HEK293 (cell line): Measurements from ENCODE around the gene FABP7.

Experiments used
- CTCF ChIA-PET: fragments of 350-600 bp; formaldehyde crosslinking; extraction: SDS; loops from one replicate; lab custom pipeline; 2021; ENCODE audit warnings: antibody characterized with exemption; lab: Yijun Ruan, JAX
- POLR2A ChIA-PET: fragments of 300-600 bp; formaldehyde crosslinking; extraction: SDS; loops from one replicate; lab custom pipeline; 2020; ENCODE audit warnings: antibody characterized with exemption, inconsistent platforms; lab: Yijun Ruan, JAX
- H3K27ac ChIP-seq: fragments of 200-500 bp; sonication (Bioruptor generic); 2 replicates; pipeline ENCODE4 v1.5.1; 2014; ENCODE audit warnings: low read depth, low read length, control low read depth, inconsistent platforms; ENCODE audit errors: extremely low read depth
- H3K36me3 ChIP-seq, 2 experiments: fragments of 200-500 bp in 1 of 2; sonication (Bioruptor generic) in 1 of 2; 1 replicate in 1 of 2; 2 replicates in 1 of 2; pipeline ENCODE4 v1.5.1; 2014 to 2017; ENCODE audit warnings: inconsistent platforms in 2 of 2, low read length in 2 of 2; ENCODE audit not compliant: control insufficient read depth in 2 of 2, insufficient read depth in 1 of 2
- H3K4me1 ChIP-seq: fragments of 200-500 bp; sonication (Bioruptor generic); 2 replicates; pipeline ENCODE4 v1.5.1; 2014; ENCODE audit warnings: mild to moderate bottlenecking, low read length, inconsistent platforms; ENCODE audit not compliant: control insufficient read depth, insufficient read depth
- H3K4me3 ChIP-seq: 2 replicates; pipeline ENCODE4 v1.5.1; 2011; ENCODE audit warnings: low read depth, mild to moderate bottlenecking, control low read depth, low read length, moderate library complexity
- H3K9me3 ChIP-seq: fragments of 200-500 bp; sonication (Bioruptor generic); 2 replicates; pipeline ENCODE4 v1.5.1; 2014; ENCODE audit warnings: low read depth, low read length, inconsistent platforms; ENCODE audit not compliant: control insufficient read depth, insufficient read depth
- BCL11B ChIP-seq: fragments of 450-650 bp; formaldehyde crosslinking; IDR thresholded peaks from 2 replicates; pipeline ENCODE4 v1.5.1; 2016; ENCODE audit warnings: low read depth, missing biosample characterization, missing genetic modification characterization
- FEZF1 ChIP-seq: fragments of 450-650 bp; formaldehyde crosslinking; IDR thresholded peaks from 2 replicates; pipeline ENCODE4 v1.5.1; 2016; ENCODE audit warnings: missing biosample characterization, missing genetic modification characterization
- GLI2 ChIP-seq: fragments of 450-650 bp; formaldehyde crosslinking; IDR thresholded peaks from 2 replicates; pipeline ENCODE4; 2017; ENCODE audit warnings: missing biosample characterization, missing genetic modification characterization, low read depth, borderline replicate concordance
- OSR2 ChIP-seq: fragments of 450-650 bp; formaldehyde crosslinking; IDR thresholded peaks from 2 replicates; pipeline ENCODE4 v1.5.1; 2016; ENCODE audit warnings: missing biosample characterization, missing genetic modification characterization
- REPIN1 ChIP-seq: fragments of 450-650 bp; formaldehyde crosslinking; IDR thresholded peaks from 2 replicates; pipeline ENCODE4 v1.5.1; 2017; ENCODE audit warnings: missing biosample characterization, missing genetic modification characterization, low read depth
- WT1 ChIP-seq: fragments of 450-650 bp; formaldehyde crosslinking; IDR thresholded peaks from 2 replicates; pipeline ENCODE4 v1.5.1; 2016; ENCODE audit warnings: missing biosample characterization, missing genetic modification characterization
- YY2 ChIP-seq: fragments of 450-650 bp; formaldehyde crosslinking; IDR thresholded peaks from 2 replicates; pipeline ENCODE4 v1.5.1; 2016; ENCODE audit warnings: missing biosample characterization, missing genetic modification characterization
- ZBTB20 ChIP-seq: fragments of 450-650 bp; formaldehyde crosslinking; IDR thresholded peaks from 2 replicates; pipeline ENCODE4 v1.5.1; 2016; ENCODE audit warnings: missing biosample characterization, missing genetic modification characterization
- ZFP69B ChIP-seq: fragments of 450-650 bp; formaldehyde crosslinking; IDR thresholded peaks from 2 replicates; pipeline ENCODE4 v1.5.1; 2016; ENCODE audit warnings: missing biosample characterization, missing genetic modification characterization
- ZNF169 ChIP-seq: fragments of 450-650 bp; formaldehyde crosslinking; IDR thresholded peaks from 2 replicates; pipeline ENCODE4 v1.5.1; 2016; ENCODE audit warnings: missing biosample characterization, missing genetic modification characterization
- ZNF223 ChIP-seq: fragments of 450-650 bp; formaldehyde crosslinking; IDR thresholded peaks from 2 replicates; pipeline ENCODE4 v1.5.1; 2016; ENCODE audit warnings: missing biosample characterization, missing genetic modification characterization
- ZNF266 ChIP-seq: fragments of 450-650 bp; formaldehyde crosslinking; IDR thresholded peaks from 2 replicates; pipeline ENCODE4 v1.5.1; 2016; ENCODE audit warnings: missing biosample characterization, missing genetic modification characterization, low read depth
- ZNF549 ChIP-seq: fragments of 450-650 bp; IDR thresholded peaks from 2 replicates; pipeline ENCODE4 v1.5.1; 2018; ENCODE audit warnings: missing biosample characterization, missing genetic modification characterization, mild to moderate bottlenecking, inconsistent platforms, moderate library complexity
- ZNF558 ChIP-seq: fragments of 450-650 bp; formaldehyde crosslinking; IDR thresholded peaks from 2 replicates; pipeline ENCODE4 v1.5.1; 2016; ENCODE audit warnings: missing biosample characterization, missing genetic modification characterization
- ZNF600 ChIP-seq: fragments of 450-650 bp; formaldehyde crosslinking; IDR thresholded peaks from 2 replicates; pipeline ENCODE4 v1.5.1; 2016; ENCODE audit warnings: missing biosample characterization, missing genetic modification characterization
- ZNF623 ChIP-seq: fragments of 450-650 bp; formaldehyde crosslinking; IDR thresholded peaks from 2 replicates; pipeline ENCODE4 v1.5.1; 2016; ENCODE audit warnings: missing biosample characterization, missing genetic modification characterization
- ZNF629 ChIP-seq: fragments of 450-650 bp; formaldehyde crosslinking; IDR thresholded peaks from 2 replicates; pipeline ENCODE4 v1.5.1; 2017; ENCODE audit warnings: missing biosample characterization, missing genetic modification characterization
- ZNF701 ChIP-seq: fragments of 450-650 bp; formaldehyde crosslinking; IDR thresholded peaks from 2 replicates; pipeline ENCODE4 v1.5.1; 2016; ENCODE audit warnings: missing biosample characterization, missing genetic modification characterization
- ZNF768 ChIP-seq: fragments of 450-650 bp; formaldehyde crosslinking; IDR thresholded peaks from 2 replicates; pipeline ENCODE4 v1.5.1; 2018; ENCODE audit warnings: missing biosample characterization, mild to moderate bottlenecking, missing genetic modification characterization
- ZNF776 ChIP-seq: fragments of 450-650 bp; formaldehyde crosslinking; IDR thresholded peaks from 2 replicates; pipeline ENCODE4 v1.5.0; 2017; ENCODE audit warnings: missing biosample characterization, missing genetic modification characterization, borderline replicate concordance
- ZNF777 ChIP-seq: fragments of 450-650 bp; formaldehyde crosslinking; IDR thresholded peaks from 2 replicates; pipeline ENCODE4 v1.5.1; 2017; ENCODE audit warnings: missing biosample characterization, missing genetic modification characterization, borderline replicate concordance
- TF ChIP-seq, protein P1 (sequence below): fragments of 450-650 bp; formaldehyde crosslinking; IDR thresholded peaks from 2 replicates; pipeline ENCODE4 v1.5.1; 2016; ENCODE audit warnings: missing biosample characterization, missing genetic modification characterization
- TF ChIP-seq, protein P2 (sequence below): fragments of 450-650 bp; formaldehyde crosslinking; IDR thresholded peaks from 2 replicates; pipeline ENCODE4 v1.5.1; 2016; ENCODE audit warnings: missing biosample characterization, missing genetic modification characterization
- TF ChIP-seq, protein P3 (sequence below): fragments of 450-650 bp; formaldehyde crosslinking; IDR thresholded peaks from 2 replicates; pipeline ENCODE4 v1.5.1; 2017; ENCODE audit warnings: missing biosample characterization, missing genetic modification characterization
- TF ChIP-seq, protein P4 (sequence below): sonication (generic); formaldehyde crosslinking; IDR thresholded peaks from 2 replicates; pipeline ENCODE4 v1.8.1; 2022; ENCODE audit warnings: mild to moderate bottlenecking, moderate library complexity, missing genetic modification reagents
- TF ChIP-seq, protein P5 (sequence below): fragments of 450-650 bp; formaldehyde crosslinking; IDR thresholded peaks from 2 replicates; pipeline ENCODE4 v1.5.1; 2017; ENCODE audit warnings: missing biosample characterization, missing genetic modification characterization
- TF ChIP-seq, protein P6 (sequence below): fragments of 450-650 bp; formaldehyde crosslinking; IDR thresholded peaks from 2 replicates; pipeline ENCODE4 v1.5.1; 2016; ENCODE audit warnings: missing biosample characterization, missing genetic modification characterization

The FABP7 gene

DNA sequence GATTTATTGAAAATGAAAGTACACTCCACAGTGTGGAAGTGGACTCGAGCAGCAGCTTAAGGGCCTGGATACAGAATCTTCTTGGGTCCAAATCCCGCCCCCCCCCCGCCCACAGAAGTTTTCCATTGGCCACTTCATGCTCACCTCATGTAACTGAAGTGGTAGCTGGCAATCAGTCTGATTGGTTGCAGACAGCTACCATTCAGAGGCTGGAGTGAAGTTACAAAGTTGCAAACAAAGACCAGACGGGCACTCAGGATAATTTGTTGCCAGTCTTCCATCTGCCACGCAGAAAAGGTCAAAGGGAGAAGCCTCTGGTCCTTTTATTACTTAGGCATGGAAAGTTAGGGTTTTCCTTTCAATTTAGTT lies 25.8 kb upstream of the FABP7 start:
- POLR2A ChIA-PET: interaction anchor here (1.4 kb wide), 1 partner anchor 36 kb away, joined by 5 read pairs; the partner anchor contains the start of gene SMPDL3A
- Histone ChIP-seq H3K4me3 (no peak overlapping the region), H3K4me1 (no peaks in the 10 kb centered on the region), H3K9me3 (no peaks in the 10 kb centered on the region), H3K36me3 (no peaks in the 10 kb centered on the region), H3K27ac (no peak overlapping the region)
- TF ChIP-seq, protein P1, sequence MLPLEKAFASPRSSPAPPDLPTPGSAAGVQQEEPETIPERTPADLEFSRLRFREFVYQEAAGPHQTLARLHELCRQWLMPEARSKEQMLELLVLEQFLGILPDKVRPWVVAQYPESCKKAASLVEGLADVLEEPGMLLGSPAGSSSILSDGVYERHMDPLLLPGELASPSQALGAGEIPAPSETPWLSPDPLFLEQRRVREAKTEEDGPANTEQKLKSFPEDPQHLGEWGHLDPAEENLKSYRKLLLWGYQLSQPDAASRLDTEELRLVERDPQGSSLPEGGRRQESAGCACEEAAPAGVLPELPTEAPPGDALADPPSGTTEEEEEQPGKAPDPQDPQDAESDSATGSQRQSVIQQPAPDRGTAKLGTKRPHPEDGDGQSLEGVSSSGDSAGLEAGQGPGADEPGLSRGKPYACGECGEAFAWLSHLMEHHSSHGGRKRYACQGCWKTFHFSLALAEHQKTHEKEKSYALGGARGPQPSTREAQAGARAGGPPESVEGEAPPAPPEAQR: no peak
- TF ChIP-seq, protein P2, sequence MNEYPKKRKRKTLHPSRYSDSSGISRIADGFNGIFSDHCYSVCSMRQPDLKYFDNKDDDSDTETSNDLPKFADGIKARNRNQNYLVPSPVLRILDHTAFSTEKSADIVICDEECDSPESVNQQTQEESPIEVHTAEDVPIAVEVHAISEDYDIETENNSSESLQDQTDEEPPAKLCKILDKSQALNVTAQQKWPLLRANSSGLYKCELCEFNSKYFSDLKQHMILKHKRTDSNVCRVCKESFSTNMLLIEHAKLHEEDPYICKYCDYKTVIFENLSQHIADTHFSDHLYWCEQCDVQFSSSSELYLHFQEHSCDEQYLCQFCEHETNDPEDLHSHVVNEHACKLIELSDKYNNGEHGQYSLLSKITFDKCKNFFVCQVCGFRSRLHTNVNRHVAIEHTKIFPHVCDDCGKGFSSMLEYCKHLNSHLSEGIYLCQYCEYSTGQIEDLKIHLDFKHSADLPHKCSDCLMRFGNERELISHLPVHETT (tag by site-specific recombination): no peak
- no peak for TF ChIP-seq WT1 (tag by site-specific recombination)
- no peak for TF ChIP-seq ZNF558 (tag by site-specific recombination)
- TF ChIP-seq OSR2 (tag by site-specific recombination): no peak
- no peak for TF ChIP-seq ZNF776
- TF ChIP-seq, protein P3, sequence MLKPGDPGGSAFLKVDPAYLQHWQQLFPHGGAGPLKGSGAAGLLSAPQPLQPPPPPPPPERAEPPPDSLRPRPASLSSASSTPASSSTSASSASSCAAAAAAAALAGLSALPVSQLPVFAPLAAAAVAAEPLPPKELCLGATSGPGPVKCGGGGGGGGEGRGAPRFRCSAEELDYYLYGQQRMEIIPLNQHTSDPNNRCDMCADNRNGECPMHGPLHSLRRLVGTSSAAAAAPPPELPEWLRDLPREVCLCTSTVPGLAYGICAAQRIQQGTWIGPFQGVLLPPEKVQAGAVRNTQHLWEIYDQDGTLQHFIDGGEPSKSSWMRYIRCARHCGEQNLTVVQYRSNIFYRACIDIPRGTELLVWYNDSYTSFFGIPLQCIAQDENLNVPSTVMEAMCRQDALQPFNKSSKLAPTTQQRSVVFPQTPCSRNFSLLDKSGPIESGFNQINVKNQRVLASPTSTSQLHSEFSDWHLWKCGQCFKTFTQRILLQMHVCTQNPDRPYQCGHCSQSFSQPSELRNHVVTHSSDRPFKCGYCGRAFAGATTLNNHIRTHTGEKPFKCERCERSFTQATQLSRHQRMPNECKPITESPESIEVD (tag by site-specific recombination): no peak
- no peak for TF ChIP-seq ZNF768 (tag by site-specific recombination)
- TF ChIP-seq ZBTB20 (tag by site-specific recombination): no peak
- no peak for TF ChIP-seq ZNF169
- TF ChIP-seq, protein P4, sequence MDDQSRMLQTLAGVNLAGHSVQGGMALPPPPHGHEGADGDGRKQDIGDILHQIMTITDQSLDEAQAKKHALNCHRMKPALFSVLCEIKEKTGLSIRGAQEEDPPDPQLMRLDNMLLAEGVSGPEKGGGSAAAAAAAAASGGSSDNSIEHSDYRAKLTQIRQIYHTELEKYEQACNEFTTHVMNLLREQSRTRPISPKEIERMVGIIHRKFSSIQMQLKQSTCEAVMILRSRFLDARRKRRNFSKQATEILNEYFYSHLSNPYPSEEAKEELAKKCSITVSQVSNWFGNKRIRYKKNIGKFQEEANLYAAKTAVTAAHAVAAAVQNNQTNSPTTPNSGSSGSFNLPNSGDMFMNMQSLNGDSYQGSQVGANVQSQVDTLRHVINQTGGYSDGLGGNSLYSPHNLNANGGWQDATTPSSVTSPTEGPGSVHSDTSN (CRISPR knock-in tag): no peak
- TF ChIP-seq ZNF600 (tag by site-specific recombination): no peak
- TF ChIP-seq BCL11B (tag by site-specific recombination): no peak
- TF ChIP-seq ZNF223 (tag by site-specific recombination): no peak
- no peak for TF ChIP-seq GLI2 (tag by site-specific recombination)
- TF ChIP-seq FEZF1 (tag by site-specific recombination): no peak
- TF ChIP-seq ZNF629 (tag by site-specific recombination): no peak
- no peak for TF ChIP-seq ZNF701 (tag by site-specific recombination)
- no peak for TF ChIP-seq ZFP69B
- TF ChIP-seq ZNF549 (tag by site-specific recombination): no peak
- CTCF ChIA-PET: interaction anchor here (0.6 to 2.7 kb wide), 3 partner anchors 27 to 262 kb away, joined by 3 to 7 read pairs (median 6); no protein-coding TSS in a partner anchor

DNA sequence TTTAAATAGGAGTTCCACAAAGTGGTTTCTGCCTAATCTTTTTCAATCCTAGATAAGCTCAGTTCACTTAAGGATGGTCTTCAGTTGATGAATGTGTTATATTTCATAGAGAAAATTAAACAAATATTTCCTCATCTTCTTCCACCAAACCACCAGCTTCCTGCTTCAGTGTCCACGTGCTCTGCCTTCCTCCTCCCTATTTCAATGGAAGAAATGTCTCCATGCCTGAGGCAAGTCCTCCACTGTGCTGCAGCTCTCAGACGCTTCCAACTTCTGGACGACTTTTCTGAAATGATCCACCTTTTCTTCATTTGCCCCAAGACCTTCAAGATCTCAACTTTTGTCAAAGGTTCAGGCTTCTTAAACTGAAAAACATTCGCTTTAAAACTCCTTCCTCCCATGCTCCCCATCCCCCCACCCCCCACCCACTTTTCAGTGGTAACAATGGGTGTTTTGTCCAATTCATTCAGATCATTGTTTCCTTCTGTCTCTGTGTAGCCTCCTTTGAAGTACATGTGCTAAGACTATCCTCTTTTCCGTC lies 25.3 kb upstream of the FABP7 start:
- H3K27ac ChIP-seq: no peak overlapping the region
- ChIA-PET POLR2A (interaction anchor here (1.4 kb wide), 1 partner anchor 35 kb away, joined by 5 read pairs; the partner anchor contains the start of gene SMPDL3A), CTCF (interaction anchor here (0.6 to 2.7 kb wide), 3 partner anchors 28 to 263 kb away, joined by 3 to 7 read pairs (median 6); no protein-coding TSS in a partner anchor)
- H3K4me3 ChIP-seq: no peak overlapping the region
- H3K4me1 ChIP-seq: no peaks in the 10 kb centered on the region
- no peaks in the 10 kb centered on the region for H3K36me3 ChIP-seq
- no peaks in the 10 kb centered on the region for H3K9me3 ChIP-seq
- TF ChIP-seq YY2 (no peak), ZNF623 (no peak), REPIN1 (no peak), ZNF777 (tag by site-specific recombination) (no peak), ZNF266 (tag by site-specific recombination) (no peak)
- TF ChIP-seq, protein P5, sequence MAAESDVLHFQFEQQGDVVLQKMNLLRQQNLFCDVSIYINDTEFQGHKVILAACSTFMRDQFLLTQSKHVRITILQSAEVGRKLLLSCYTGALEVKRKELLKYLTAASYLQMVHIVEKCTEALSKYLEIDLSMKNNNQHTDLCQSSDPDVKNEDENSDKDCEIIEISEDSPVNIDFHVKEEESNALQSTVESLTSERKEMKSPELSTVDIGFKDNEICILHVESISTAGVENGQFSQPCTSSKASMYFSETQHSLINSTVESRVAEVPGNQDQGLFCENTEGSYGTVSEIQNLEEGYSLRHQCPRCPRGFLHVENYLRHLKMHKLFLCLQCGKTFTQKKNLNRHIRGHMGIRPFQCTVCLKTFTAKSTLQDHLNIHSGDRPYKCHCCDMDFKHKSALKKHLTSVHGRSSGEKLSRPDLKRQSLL (tag by site-specific recombination): no peak
- TF ChIP-seq, protein P6, sequence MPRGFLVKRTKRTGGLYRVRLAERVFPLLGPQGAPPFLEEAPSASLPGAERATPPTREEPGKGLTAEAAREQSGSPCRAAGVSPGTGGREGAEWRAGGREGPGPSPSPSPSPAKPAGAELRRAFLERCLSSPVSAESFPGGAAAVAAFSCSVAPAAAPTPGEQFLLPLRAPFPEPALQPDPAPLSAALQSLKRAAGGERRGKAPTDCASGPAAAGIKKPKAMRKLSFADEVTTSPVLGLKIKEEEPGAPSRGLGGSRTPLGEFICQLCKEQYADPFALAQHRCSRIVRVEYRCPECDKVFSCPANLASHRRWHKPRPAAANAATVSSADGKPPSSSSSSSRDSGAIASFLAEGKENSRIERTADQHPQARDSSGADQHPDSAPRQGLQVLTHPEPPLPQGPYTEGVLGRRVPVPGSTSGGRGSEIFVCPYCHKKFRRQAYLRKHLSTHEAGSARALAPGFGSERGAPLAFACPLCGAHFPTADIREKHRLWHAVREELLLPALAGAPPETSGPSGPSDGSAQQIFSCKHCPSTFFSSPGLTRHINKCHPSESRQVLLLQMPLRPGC (tag by site-specific recombination): no peak
